ENCODE results near the gene EAF1.
"Not testable (repeated sequence)": the region's sequence is repeated elsewhere in the genome, so short reads cannot be mapped to it uniquely, and the experiment has no call there.

The EAF1 gene

DNA sequence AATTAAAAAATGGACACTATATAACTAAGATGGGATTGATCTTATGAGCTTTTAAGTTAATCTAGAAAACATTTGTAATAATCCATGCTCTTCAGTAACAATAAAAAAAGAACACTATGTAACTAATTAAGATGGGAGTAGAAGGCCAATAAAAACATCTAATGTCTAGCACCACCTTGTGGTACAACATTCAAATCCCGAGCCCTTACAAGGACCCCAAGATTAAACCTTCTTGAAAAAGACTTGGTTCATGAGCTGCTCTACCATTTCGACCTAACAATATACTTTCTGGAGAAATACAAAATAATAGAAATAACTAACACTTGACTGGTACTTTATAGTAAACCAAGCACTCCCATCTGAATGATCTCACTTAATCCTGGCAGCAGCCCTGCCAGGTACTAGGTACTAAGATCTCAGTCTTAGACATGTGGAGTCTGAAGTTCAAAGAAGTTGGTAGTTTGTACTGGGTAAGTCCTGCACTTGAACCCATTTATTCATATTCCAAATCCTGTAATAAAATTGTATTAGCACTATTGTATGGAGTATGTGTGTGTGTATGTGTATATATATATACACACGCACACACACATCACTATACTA lies 21.8 kb upstream of the EAF1 start:
- Histone ChIP-seq H3K4me1 (ENCODE audit: control insufficient read depth, insufficient read depth, low read length, poor library complexity, severe bottlenecking) (no peaks in the 10 kb centered on the region), H3K27ac (ENCODE audit: low read depth, low read length, severe bottlenecking) (no peak overlapping the region), H3K9me3 (ENCODE audit: control insufficient read depth, low read length) (no peaks in the 10 kb centered on the region), H3K4me3 (ENCODE audit: extremely low read depth, insufficient read depth, low read length, poor library complexity, severe bottlenecking) (no peak overlapping the region), H3K36me3 (ENCODE audit: control insufficient read depth, insufficient read depth, low read length) (peaks cover 17% of the 10 kb centered on the region)
- WGBS, 2 experiments (ENCODE audit: insufficient coverage in 2 of 2), result 17% methylated on average over 1 of the region's 3 CpGs; no CpG with 5 or more reads in 1 of the 2 experiments

DNA sequence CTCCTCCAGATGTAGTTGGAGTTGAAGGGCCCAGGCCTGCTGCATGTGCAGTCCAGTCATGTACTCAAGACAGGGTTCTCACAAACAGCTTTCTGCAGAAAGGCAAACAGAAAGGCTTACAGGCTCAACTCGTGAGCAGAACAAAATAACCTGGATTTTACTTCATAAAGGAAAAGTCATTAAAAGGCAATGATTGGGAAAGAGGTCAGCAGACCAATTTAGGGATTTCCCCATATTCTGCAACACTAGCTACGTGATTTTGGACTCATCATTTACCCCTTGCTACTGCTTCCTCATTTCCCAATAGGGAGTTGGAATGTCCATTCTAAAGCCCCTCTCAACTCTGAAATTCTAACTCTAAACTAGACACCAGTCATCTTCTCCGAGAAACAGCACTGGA lies 18.2 kb upstream of the EAF1 start:
- no peak overlapping the region for H3K27ac ChIP-seq (ENCODE audit: low read depth, low read length, severe bottlenecking)
- no peaks in the 10 kb centered on the region for H3K4me1 ChIP-seq (ENCODE audit: control insufficient read depth, insufficient read depth, low read length, poor library complexity, severe bottlenecking)
- no peak overlapping the region for H3K4me3 ChIP-seq (ENCODE audit: extremely low read depth, insufficient read depth, low read length, poor library complexity, severe bottlenecking)
- peaks cover 54% of the 10 kb centered on the region for H3K36me3 ChIP-seq (ENCODE audit: control insufficient read depth, insufficient read depth, low read length)
- WGBS, 2 experiments (ENCODE audit: insufficient coverage in 2 of 2), result 90 to 100% methylated on average over 1 to 3 of the region's 3 CpGs
- H3K9me3 ChIP-seq (ENCODE audit: control insufficient read depth, low read length), result no peaks in the 10 kb centered on the region

DNA sequence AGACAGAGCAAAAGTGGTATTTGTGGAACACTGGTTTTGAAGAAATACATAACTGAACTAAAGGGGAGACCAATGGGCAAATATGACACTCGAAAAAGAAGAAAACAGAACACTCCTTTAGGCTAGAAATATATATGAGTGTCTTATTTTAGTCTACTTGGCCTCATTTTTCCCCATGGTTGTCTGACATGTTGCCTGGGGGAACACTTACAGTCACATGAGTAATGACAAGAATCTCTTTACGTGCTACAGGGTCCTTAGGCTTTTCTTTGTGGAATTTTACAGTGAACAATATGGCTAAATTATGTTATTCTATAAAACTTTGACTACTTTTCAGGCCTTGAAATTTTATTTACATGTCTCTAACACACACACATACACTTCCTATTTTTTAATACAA lies 17.6 kb upstream of the EAF1 start:
- peaks cover 59% of the 10 kb centered on the region for H3K36me3 ChIP-seq (ENCODE audit: control insufficient read depth, insufficient read depth, low read length)
- H3K27ac ChIP-seq (ENCODE audit: low read depth, low read length, severe bottlenecking), result no peak overlapping the region
- H3K9me3 ChIP-seq (ENCODE audit: control insufficient read depth, low read length), result no peaks in the 10 kb centered on the region
- 100% methylated on average over 1 of the region's 2 CpGs; no CpG with 5 or more reads in 1 of the 2 experiments for WGBS, 2 experiments (ENCODE audit: insufficient coverage in 2 of 2)
- no peak overlapping the region for H3K4me3 ChIP-seq (ENCODE audit: extremely low read depth, insufficient read depth, low read length, poor library complexity, severe bottlenecking)
- H3K4me1 ChIP-seq (ENCODE audit: control insufficient read depth, insufficient read depth, low read length, poor library complexity, severe bottlenecking), result no peaks in the 10 kb centered on the region

DNA sequence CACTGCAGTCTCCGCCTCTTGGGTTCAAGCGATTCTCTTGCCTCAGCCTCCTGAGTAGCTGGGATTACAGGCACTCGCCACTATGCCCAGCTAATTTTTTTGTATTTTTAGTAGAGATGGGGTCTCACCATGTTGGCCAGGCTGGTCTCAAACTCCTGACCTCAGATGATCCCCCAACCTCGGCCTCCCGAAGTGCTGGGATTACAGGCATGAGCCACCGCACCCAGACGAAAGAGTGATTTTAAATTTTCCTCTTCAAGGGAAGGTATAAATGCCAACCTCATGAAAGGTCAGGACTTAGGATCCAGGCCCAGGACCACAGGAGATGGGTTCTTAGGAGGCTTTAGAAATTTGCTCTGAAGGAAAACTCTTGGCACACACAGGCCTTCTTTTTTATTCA lies 16.4 kb upstream of the EAF1 start:
- peaks cover 71% of the 10 kb centered on the region for H3K36me3 ChIP-seq (ENCODE audit: control insufficient read depth, insufficient read depth, low read length)

DNA sequence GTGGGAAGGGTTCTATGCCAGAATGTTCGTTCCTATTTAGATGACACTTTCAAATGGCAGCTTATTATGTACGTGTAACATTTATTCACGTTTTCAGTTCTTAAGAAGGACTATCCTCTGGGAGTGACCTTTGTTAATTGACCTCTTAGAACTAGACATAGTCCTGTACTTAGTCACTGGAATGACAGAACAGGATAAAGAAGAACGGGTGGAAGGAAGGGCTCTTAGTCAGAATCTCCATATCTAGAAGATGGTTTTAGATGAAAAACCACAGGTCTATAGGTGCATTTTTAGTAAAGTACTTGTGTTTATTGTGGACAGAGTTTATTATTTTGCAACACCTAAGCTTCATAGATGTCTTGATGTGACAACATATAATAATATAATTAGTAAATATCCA lies 6.5 kb upstream of the EAF1 start:
- H3K4me1 ChIP-seq (ENCODE audit: control insufficient read depth, insufficient read depth, low read length, poor library complexity, severe bottlenecking), result peaks cover 3% of the 10 kb centered on the region
- H3K4me3 ChIP-seq (ENCODE audit: extremely low read depth, insufficient read depth, low read length, poor library complexity, severe bottlenecking), result no peak overlapping the region
- 93 to 100% methylated on average over 3 to 4 of the region's 4 CpGs for WGBS, 2 experiments (ENCODE audit: insufficient coverage in 2 of 2)
- no peaks in the 10 kb centered on the region for H3K9me3 ChIP-seq (ENCODE audit: control insufficient read depth, low read length)
- H3K27ac ChIP-seq (ENCODE audit: low read depth, low read length, severe bottlenecking), result no peak overlapping the region
- peaks cover 70% of the 10 kb centered on the region for H3K36me3 ChIP-seq (ENCODE audit: control insufficient read depth, insufficient read depth, low read length)

More for the DNA sequence above, 16.4 kb upstream of the EAF1 start:
- H3K9me3 ChIP-seq (ENCODE audit: control insufficient read depth, low read length); H3K4me1 ChIP-seq (ENCODE audit: control insufficient read depth, insufficient read depth, low read length, poor library complexity, severe bottlenecking); H3K27ac ChIP-seq (ENCODE audit: low read depth, low read length, severe bottlenecking); H3K4me3 ChIP-seq (ENCODE audit: extremely low read depth, insufficient read depth, low read length, poor library complexity, severe bottlenecking): not testable (repeated sequence)
- 87 to 96% methylated on average over 4 to 5 of the region's 7 CpGs for WGBS, 2 experiments (ENCODE audit: insufficient coverage in 2 of 2)

DNA sequence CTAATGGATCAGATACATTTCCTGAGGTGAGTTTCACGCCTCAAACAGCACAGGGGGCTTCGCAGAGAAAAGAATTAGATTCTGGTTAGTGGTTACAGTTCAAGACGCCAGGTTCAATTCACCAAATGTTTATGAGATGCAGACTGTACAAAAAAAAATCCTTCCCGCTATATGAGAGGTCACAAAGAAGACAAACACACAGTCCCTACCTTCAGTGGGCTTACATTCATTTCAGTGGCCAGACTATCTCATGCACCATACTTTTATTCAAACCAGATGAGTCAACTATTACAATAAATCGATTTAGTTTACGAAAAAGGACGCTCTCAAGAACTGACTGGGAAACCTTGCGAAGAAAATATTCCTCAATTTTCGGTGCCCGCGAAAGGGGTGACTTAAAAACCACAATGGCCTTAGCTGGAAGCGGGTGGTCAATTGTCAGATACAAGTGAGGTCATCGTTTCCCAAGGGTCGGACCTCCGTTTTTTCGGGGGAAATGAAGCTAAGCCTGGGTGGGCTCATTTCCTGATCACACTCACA lies 749 bp upstream of the EAF1 start:
- 46 to 55% methylated on average over 12 to 15 of the region's 16 CpGs for WGBS, 2 experiments (ENCODE audit: insufficient coverage in 2 of 2)
- H3K36me3 ChIP-seq (ENCODE audit: control insufficient read depth, insufficient read depth, low read length), result peaks cover 69% of the 10 kb centered on the region
- peak overlapping the region; percentile 71 for H3K27ac ChIP-seq (ENCODE audit: low read depth, low read length, severe bottlenecking)
- peaks cover 14% of the 10 kb centered on the region for H3K4me1 ChIP-seq (ENCODE audit: control insufficient read depth, insufficient read depth, low read length, poor library complexity, severe bottlenecking)
- H3K4me3 ChIP-seq (ENCODE audit: extremely low read depth, insufficient read depth, low read length, poor library complexity, severe bottlenecking), result peak overlapping the region; percentile 95
- peaks cover 4% of the 10 kb centered on the region for H3K9me3 ChIP-seq (ENCODE audit: control insufficient read depth, low read length)

DNA sequence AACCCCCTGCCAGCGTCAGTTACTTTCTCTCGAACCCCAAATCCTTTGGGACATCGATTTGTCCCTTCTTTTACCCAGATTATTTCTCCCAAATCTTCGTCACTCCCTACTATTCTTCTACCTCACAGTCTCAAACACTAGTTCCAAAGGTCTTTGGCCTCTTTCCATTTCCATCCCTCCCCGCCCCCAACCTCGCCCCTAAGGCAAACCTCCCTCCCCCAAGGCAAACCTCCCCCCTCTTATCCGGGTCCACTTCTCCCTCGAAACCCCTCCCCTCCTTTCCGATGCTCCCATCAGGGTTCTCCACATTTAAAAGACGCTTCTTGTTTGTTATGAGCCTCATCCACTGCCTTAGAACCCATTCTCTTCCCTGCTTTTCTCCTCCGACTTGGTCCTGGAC lies 583 bp downstream of the EAF1 start:
- WGBS, 2 experiments (ENCODE audit: insufficient coverage in 2 of 2), result 0 to 2% methylated on average over 6 to 9 of the region's 11 CpGs
- Histone ChIP-seq H3K4me3 (ENCODE audit: extremely low read depth, insufficient read depth, low read length, poor library complexity, severe bottlenecking) (peak overlapping the region; percentile 95), H3K9me3 (ENCODE audit: control insufficient read depth, low read length) (peaks cover 4% of the 10 kb centered on the region), H3K27ac (ENCODE audit: low read depth, low read length, severe bottlenecking) (peak overlapping the region; percentile 71), H3K4me1 (ENCODE audit: control insufficient read depth, insufficient read depth, low read length, poor library complexity, severe bottlenecking) (peaks cover 14% of the 10 kb centered on the region), H3K36me3 (ENCODE audit: control insufficient read depth, insufficient read depth, low read length) (peaks cover 64% of the 10 kb centered on the region)

DNA sequence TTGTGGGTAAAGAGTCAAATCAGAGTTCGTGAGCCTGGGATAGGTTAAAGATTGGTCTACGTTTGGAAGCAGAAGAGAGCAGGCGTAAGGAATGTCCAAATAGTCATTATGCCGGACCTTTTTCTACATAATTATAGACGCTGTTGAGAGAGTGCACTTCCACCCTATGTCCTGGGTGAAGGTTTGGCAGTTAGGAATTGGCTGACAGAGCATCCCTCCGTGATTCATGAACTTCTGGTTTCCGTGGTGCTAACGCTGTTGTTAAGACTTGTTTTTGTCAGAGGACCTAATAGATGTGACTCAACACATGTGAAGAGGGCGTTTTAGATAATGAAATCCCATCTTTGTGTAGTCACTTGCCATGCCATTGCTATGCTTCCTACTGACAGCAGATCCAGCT lies 1.1 kb downstream of the EAF1 start:
- H3K4me3 ChIP-seq (ENCODE audit: extremely low read depth, insufficient read depth, low read length, poor library complexity, severe bottlenecking), result peak overlapping the region; percentile 95
- H3K27ac ChIP-seq (ENCODE audit: low read depth, low read length, severe bottlenecking), result peak overlapping the region; percentile 26
- 38 to 52% methylated on average over 7 to 8 of the region's 9 CpGs for WGBS, 2 experiments (ENCODE audit: insufficient coverage in 2 of 2)
- peaks cover 62% of the 10 kb centered on the region for H3K36me3 ChIP-seq (ENCODE audit: control insufficient read depth, insufficient read depth, low read length)
- H3K4me1 ChIP-seq (ENCODE audit: control insufficient read depth, insufficient read depth, low read length, poor library complexity, severe bottlenecking), result peaks cover 14% of the 10 kb centered on the region
- H3K9me3 ChIP-seq (ENCODE audit: control insufficient read depth, low read length), result peaks cover 4% of the 10 kb centered on the region

DNA sequence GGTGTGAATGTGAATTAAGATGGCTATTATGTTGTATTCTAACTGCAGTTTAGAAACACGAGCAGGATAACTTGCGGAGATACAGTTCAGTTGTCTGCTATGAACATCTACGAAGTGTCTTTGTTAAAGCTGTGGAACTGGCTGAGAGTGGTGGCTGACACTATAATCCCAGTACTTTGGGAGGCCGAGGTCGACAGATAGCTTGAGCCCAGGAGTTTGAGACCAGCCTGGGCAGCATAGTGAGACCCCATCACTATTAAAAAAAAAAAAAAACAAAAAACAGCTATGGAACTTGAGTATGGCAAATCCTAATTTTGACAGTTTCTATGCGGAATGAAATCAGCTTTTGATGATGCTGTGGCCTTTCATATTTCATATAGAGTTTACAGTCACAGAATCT lies 1.7 kb downstream of the EAF1 start:
- peaks cover 4% of the 10 kb centered on the region for H3K9me3 ChIP-seq (ENCODE audit: control insufficient read depth, low read length)
- peak overlapping the region; percentile 95 for H3K4me3 ChIP-seq (ENCODE audit: extremely low read depth, insufficient read depth, low read length, poor library complexity, severe bottlenecking)
- H3K27ac ChIP-seq (ENCODE audit: low read depth, low read length, severe bottlenecking), result no peak overlapping the region
- 93 to 100% methylated on average over 5 of the region's 6 CpGs for WGBS, 2 experiments (ENCODE audit: insufficient coverage in 2 of 2)
- H3K36me3 ChIP-seq (ENCODE audit: control insufficient read depth, insufficient read depth, low read length), result peaks cover 62% of the 10 kb centered on the region
- peaks cover 14% of the 10 kb centered on the region for H3K4me1 ChIP-seq (ENCODE audit: control insufficient read depth, insufficient read depth, low read length, poor library complexity, severe bottlenecking)

DNA sequence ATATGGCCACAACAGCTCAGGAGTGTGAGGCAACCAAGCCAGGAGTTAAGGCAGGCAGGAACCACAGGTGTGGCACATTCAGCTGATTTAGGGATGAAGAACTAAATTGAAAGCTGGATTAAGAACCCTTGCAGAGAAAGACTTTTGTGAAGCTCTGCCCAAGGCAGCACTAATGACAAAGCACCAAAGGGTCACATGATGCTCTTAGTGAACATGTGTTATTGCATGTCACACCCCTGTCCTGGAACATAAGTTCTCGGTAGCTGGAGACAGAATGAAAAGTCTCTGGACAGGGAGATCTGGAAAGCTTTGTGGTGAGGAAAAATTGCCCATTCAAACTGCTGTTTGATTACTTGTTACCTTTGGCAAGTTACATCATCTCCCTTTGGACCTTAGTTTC lies 3.2 kb downstream of the EAF1 start:
- H3K9me3 ChIP-seq (ENCODE audit: control insufficient read depth, low read length), result peaks cover 4% of the 10 kb centered on the region
- no peak overlapping the region for H3K4me3 ChIP-seq (ENCODE audit: extremely low read depth, insufficient read depth, low read length, poor library complexity, severe bottlenecking)
- whole genome bisulfite sequencing, 2 experiments (ENCODE audit: insufficient coverage in 2 of 2), result 80 to 83% methylated on average over 1 of the region's 1 CpG
- peaks cover 62% of the 10 kb centered on the region for H3K36me3 ChIP-seq (ENCODE audit: control insufficient read depth, insufficient read depth, low read length)
- no peak overlapping the region for H3K27ac ChIP-seq (ENCODE audit: low read depth, low read length, severe bottlenecking)
- peaks cover 11% of the 10 kb centered on the region for H3K4me1 ChIP-seq (ENCODE audit: control insufficient read depth, insufficient read depth, low read length, poor library complexity, severe bottlenecking)

DNA sequence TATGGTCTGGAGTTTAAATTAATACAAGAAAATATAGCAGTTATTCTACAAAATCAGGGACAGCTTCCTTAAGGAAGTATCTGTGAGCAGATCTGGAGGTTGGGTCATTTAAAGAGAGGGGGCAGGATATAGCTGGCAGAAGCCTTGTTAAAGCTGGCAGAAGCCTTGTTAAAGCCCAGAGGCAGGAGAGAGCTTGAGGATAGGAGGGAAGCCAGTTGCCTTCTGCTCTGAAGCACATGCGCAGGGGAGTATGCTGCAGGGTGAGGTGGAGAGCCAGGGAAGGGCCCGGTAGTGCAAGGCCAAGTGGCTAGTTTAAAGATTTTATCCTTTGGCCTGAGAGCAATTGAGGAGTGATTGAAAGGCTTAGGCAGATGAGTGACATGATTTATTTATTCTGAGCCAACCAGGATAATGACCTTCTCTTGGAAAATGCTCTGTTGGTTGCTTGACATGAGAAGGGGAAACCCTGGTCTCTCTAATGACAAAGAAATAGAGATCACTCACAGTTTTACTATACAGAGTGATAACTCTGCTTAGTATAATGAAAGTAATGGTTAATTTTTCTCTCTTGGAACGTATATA lies 3.9 kb downstream of the EAF1 start:
- 89 to 94% methylated on average over 1 to 2 of the region's 3 CpGs for WGBS, 2 experiments (ENCODE audit: insufficient coverage in 2 of 2)
- H3K4me3 ChIP-seq (ENCODE audit: extremely low read depth, insufficient read depth, low read length, poor library complexity, severe bottlenecking), result no peak overlapping the region
- H3K4me1 ChIP-seq (ENCODE audit: control insufficient read depth, insufficient read depth, low read length, poor library complexity, severe bottlenecking), result peaks cover 9% of the 10 kb centered on the region
- H3K9me3 ChIP-seq (ENCODE audit: control insufficient read depth, low read length), result peaks cover 4% of the 10 kb centered on the region
- peaks cover 65% of the 10 kb centered on the region for H3K36me3 ChIP-seq (ENCODE audit: control insufficient read depth, insufficient read depth, low read length)
- no peak overlapping the region for H3K27ac ChIP-seq (ENCODE audit: low read depth, low read length, severe bottlenecking)

All from mesodermal cell (in vitro differentiated cells).